ENCODE data around the gene GFRA3.

Gene GFRA3

DNA sequence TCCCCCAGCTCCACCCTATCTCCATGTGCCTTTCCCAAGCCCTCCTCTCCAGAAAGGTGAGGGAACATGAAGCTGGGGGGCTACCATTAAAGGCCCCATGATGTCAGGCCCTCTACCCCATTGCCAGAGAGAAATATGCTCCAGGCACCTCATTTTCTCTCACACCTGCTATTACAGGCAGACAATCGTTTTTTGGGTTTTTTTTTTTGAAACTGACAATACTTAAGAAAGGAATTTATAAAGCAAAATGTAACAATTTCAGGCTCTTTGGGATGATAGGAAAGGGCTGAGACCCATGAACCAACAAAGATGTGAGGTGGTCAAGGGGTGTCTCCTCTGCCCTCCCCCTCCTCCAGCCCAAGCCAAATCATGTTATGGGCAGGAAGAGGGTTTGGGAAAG, 1.5 kb upstream of the GFRA3 start:
- H3K4me1 Mint-ChIP-seq, result peaks cover 22% of the 10 kb centered on the region
- peaks cover 27% of the 10 kb centered on the region for H3K27me3 Mint-ChIP-seq (ENCODE audit: low read depth)
- peak overlapping the region in 2 of 3 experiments; percentile 7 to 48 for H3K4me3 Mint-ChIP-seq
- no peaks in the 10 kb centered on the region for H3K9me3 Mint-ChIP-seq
- peaks cover 3% of the 10 kb centered on the region for H3K36me3 Mint-ChIP-seq (ENCODE audit: low read depth)
- H3K27ac Mint-ChIP-seq, result peak overlapping the region in 2 of 3 experiments; percentile 2 to 44
- no peak for TF ChIP-seq CTCF (IDR thresholded peaks at IDR 0.05; ENCODE audit: unreplicated experiment in 3 of 3)

DNA sequence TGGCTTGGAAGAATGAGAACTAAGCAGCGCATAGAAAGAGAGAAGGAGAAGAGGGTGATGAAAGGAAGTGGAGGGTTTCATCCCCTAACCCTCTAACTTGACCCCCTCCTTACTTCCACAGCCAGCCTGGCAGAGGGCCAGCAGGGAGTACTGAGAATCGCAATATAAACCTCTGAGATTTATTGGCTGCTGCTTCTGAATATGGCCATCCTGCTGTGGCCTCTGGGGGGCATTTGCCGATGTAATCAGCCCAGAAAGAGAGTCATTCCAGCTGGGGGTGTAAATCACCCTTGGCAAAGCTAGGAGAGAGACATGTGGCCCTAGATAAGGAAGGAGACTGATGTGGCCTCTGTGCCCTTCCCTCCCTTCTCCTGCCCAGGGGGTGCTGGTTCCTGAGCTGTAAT, 960 bp upstream of the GFRA3 start:
- Mint-ChIP-seq H3K36me3 (ENCODE audit: low read depth) (peaks cover 3% of the 10 kb centered on the region), H3K4me1 (peaks cover 22% of the 10 kb centered on the region), H3K9me3 (no peaks in the 10 kb centered on the region), H3K27me3 (ENCODE audit: low read depth) (peaks cover 27% of the 10 kb centered on the region), H3K4me3 (peak overlapping the region; percentile 7 to 63 (median 48)), H3K27ac (peak overlapping the region in 2 of 3 experiments; percentile 2 to 44)
- no peak for TF ChIP-seq CTCF (IDR thresholded peaks at IDR 0.05; ENCODE audit: unreplicated experiment in 3 of 3)

DNA sequence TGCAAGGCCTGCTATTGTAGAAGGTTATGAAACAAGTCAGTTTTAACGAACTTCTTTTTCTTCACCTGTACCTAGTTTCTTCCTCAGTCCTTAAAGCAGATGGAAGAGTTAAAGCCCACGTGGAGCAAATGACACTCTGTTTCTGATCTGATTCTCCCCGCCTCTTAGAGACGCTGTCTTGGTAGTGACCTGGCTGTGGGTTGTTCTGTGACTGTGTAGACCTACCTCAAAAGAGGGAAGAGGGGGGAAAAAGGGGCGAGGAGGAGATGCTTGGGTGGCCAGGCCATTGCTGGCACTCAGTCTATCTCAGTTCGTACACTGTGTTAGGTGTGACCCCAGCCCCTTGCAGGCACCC, 610 bp downstream of the GFRA3 start:
- Mint-ChIP-seq H3K27me3 (ENCODE audit: low read depth) (peaks cover 27% of the 10 kb centered on the region), H3K4me1 (peaks cover 22% of the 10 kb centered on the region), H3K27ac (peak overlapping the region in 1 of 3 experiments; percentile 33), H3K36me3 (ENCODE audit: low read depth) (peaks cover 3% of the 10 kb centered on the region), H3K4me3 (peak overlapping the region; percentile 40 to 67 (median 43)), H3K9me3 (no peaks in the 10 kb centered on the region)
- TF ChIP-seq CTCF (IDR thresholded peaks at IDR 0.05; ENCODE audit: unreplicated experiment in 3 of 3), result no peak

- Mint-ChIP-seq H3K27ac (no peak overlapping the region), H3K4me1 (peaks cover 22% of the 10 kb centered on the region), H3K4me3 (peak overlapping the region in 2 of 3 experiments; percentile 4 to 13), H3K9me3 (no peaks in the 10 kb centered on the region), H3K27me3 (ENCODE audit: low read depth) (peaks cover 27% of the 10 kb centered on the region), H3K36me3 (ENCODE audit: low read depth) (peaks cover 3% of the 10 kb centered on the region)
- TF ChIP-seq CTCF (IDR thresholded peaks at IDR 0.05; ENCODE audit: unreplicated experiment in 3 of 3), result no peak
These were observed 1.7 kb downstream of the GFRA3 start for GRCh38 chr5:138272681-138273080.

DNA sequence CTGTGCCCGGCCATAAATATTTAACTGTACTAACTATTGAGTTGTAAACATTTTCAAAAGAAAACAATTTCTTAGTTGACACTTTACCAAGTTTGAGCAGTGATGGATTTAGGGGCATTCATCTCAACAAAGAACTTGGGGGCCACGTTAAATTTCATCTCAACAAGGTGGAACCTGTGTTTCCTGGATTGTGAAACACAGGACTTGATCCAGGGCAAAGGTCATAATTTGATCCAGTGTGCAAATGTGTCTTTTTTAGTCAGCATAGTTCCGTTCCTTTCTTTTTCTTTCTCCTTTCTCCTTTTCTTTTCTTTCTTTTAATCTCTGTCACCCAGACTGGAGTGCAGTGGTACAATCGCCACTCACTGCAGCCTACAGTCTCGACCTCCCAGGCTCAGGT, 3.1 kb downstream of the GFRA3 start:
- H3K9me3 Mint-ChIP-seq, result no peaks in the 10 kb centered on the region
- TF ChIP-seq CTCF (IDR thresholded peaks at IDR 0.05; ENCODE audit: unreplicated experiment in 3 of 3), result no peak
- peaks cover 22% of the 10 kb centered on the region for H3K4me1 Mint-ChIP-seq
- peaks cover 27% of the 10 kb centered on the region for H3K27me3 Mint-ChIP-seq (ENCODE audit: low read depth)
- H3K4me3 Mint-ChIP-seq, result peak overlapping the region in 1 of 3 experiments; percentile 38
- no peak overlapping the region for H3K27ac Mint-ChIP-seq
- H3K36me3 Mint-ChIP-seq (ENCODE audit: low read depth), result peaks cover 3% of the 10 kb centered on the region

GRCh38 chr5:138264183-138264582, 10.2 kb downstream of the GFRA3 start:
- no peaks in the 10 kb centered on the region for H3K9me3 Mint-ChIP-seq
- H3K36me3 Mint-ChIP-seq (ENCODE audit: low read depth), result no peaks in the 10 kb centered on the region
- H3K4me3 Mint-ChIP-seq, result no peak overlapping the region
- H3K27ac Mint-ChIP-seq, result no peak overlapping the region
- no peak for TF ChIP-seq CTCF (IDR thresholded peaks at IDR 0.05; ENCODE audit: unreplicated experiment in 3 of 3)
- H3K4me1 Mint-ChIP-seq, result no peaks in the 10 kb centered on the region
- peaks cover 11% of the 10 kb centered on the region for H3K27me3 Mint-ChIP-seq (ENCODE audit: low read depth)
